Kidney epithelial cell (primary cell): ENCODE measurements around the gene TNN. TPM values are rescaled to one million over a fixed set of nuclear protein-coding genes. Genes with fewer than 3 reads are reported as not detected.

Experiments used
- DNase-seq: peaks from one replicate; pipeline ENCODE4 v3.0.0-alpha.2; 2010; ENCODE audit warnings: low read depth
- H3K27me3 ChIP-seq: 2 replicates; pipeline ENCODE4 v1.6.0; 2011; ENCODE audit warnings: low read length; ENCODE audit not compliant: control insufficient read depth, insufficient read depth
- H3K36me3 ChIP-seq: 2 replicates; pipeline ENCODE4 v1.5.1; 2011; ENCODE audit warnings: low read length; ENCODE audit not compliant: control insufficient read depth, insufficient read depth
- H3K4me3 ChIP-seq: 2 replicates; pipeline ENCODE4 v1.5.1; 2011; ENCODE audit warnings: low read depth, mild to moderate bottlenecking, control low read depth, low read length
- CTCF ChIP-seq: IDR thresholded peaks from 2 replicates; pipeline ENCODE4 v1.5.1; 2011; ENCODE audit warnings: mild to moderate bottlenecking, moderate library complexity, low read length, control low read depth, inconsistent platforms; ENCODE audit not compliant: insufficient read depth, poor library complexity, severe bottlenecking
- total RNA-seq: library from RNA; depleted of rRNA; stranded (reverse); fragments of >200 nt; gene quantifications from 2 replicates; pipeline ENCODE4 v1.2.3, GENCODE V29; 2015

The TNN gene
- total RNA-seq, 1 donor from 2014 or later = not detected

- Histone ChIP-seq H3K27me3 (peaks cover 6% of the 10 kb centered on the region), H3K36me3 (no peaks in the 10 kb centered on the region), H3K4me3 (no peak overlapping the region)
- TF ChIP-seq CTCF = peak; percentile 96
- DNase-seq = no peak
These were observed 79.0 kb downstream of the TNN start for GRCh38 chr1:175146529-175147213.

GRCh38 chr1:175147569-175147968, 79.9 kb downstream of the TNN start:
- H3K36me3 ChIP-seq = no peaks in the 10 kb centered on the region
- TF ChIP-seq CTCF = no peak
- H3K27me3 ChIP-seq = peaks cover 9% of the 10 kb centered on the region
- no peak for DNase-seq
- no peak overlapping the region for H3K4me3 ChIP-seq

DNA sequence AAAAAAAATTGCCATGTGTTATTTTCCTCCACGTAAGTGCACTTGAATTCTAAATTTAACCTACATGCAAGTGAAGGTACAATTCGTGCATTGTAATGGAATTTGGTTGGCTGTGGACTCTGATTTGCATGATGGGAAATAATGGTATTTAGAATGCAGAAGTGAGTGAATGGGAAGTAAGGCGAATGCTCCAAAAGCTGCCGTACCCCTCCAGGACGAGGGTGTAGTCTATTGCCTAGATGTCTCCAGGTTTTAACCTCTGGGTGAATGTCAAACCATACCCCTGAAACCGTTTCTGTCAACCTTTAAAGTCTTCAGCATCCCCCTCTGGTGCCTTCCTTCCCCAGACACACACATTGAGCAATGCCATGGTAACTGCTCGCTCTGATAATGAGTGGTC, 80.4 kb downstream of the TNN start:
- no peak overlapping the region for H3K4me3 ChIP-seq
- no peaks in the 10 kb centered on the region for H3K36me3 ChIP-seq
- H3K27me3 ChIP-seq = peaks cover 12% of the 10 kb centered on the region
- DNase-seq = no peak
- no peak for TF ChIP-seq CTCF

DNA sequence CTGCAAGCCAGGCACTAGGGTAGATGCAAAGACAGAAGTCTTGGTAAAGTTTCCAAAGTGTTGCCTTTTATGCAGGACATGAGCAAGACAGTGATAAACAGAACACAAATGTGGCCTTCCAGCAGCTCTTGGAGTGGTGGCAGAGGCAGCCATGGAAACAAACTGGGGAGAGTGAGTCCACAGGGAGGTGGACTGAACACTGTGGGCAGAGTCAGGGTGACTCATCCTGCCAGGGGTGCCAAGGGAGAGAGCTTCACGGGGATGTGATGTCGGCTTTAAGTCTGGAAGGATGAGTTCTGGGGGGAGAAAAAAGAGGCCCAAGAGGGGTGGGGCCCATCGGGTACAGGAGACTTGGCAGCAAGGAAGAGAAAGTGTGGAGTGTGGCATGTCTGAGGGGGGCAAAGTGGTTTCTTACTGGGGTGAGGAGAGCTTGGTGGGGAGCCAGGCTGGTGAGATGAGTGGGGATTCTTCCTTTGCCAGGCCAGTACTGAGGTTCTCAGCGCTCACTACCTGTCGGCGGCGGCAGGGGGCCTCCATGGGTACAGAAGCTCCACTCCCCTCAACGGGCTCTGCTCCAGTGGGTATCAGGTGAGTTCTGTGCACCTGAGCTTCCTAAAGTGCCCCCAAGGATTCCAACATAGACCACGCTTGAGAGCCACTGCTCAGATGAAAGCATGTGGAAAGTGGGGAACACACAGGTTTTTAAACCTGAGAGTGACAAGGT, 83.1 kb downstream of the TNN start:
- DNase-seq = no peak
- TF ChIP-seq CTCF = no peak
- Histone ChIP-seq H3K27me3 (peaks cover 22% of the 10 kb centered on the region), H3K4me3 (no peak overlapping the region), H3K36me3 (no peaks in the 10 kb centered on the region)

- Histone ChIP-seq H3K4me3 (no peak overlapping the region), H3K36me3 (no peaks in the 10 kb centered on the region), H3K27me3 (peaks cover 22% of the 10 kb centered on the region)
- peak; percentile 93 for TF ChIP-seq CTCF
- DNase-seq = no peak
These were observed 84.5 kb downstream of the TNN start for GRCh38 chr1:175152006-175152652.
